ENCODE measurements around the gene SPART. TPM values are rescaled to one million over a fixed set of nuclear protein-coding genes. Genes with fewer than 3 reads are reported as not detected.

Gene SPART
- total and polyA plus RNA-seq, 2 of the 8 experiments (the other 6 are each of a cell fraction or from before 2014, with no cell fraction given), result 27.2 to 74.1 TPM

GRCh38 chr13:36345438-36346221 lies 564 bp downstream of the SPART start (continued):
- TF ChIP-seq RAD21 (IDR thresholded peaks at IDR 0.05 in 1 of 2, conservative IDR thresholded peaks at IDR 0.05 in 1 of 2; ENCODE audit: low read depth in 2 of 2, low read length in 2 of 2) (no peak), CTBP2 (IDR thresholded peaks at IDR 0.05; ENCODE audit: borderline replicate concordance, insufficient read depth, insufficient read length, low read length) (no peak), KDM4A (IDR thresholded peaks at IDR 0.05; ENCODE audit: low read depth, low read length, severe bottlenecking) (no peak), EGR1 (IDR thresholded peaks at IDR 0.05; ENCODE audit: borderline replicate concordance, low read depth, low read length) (no peak), CTCF (IDR thresholded peaks at IDR 0.05; ENCODE audit: control extremely low read depth in 1 of 3, insufficient read depth in 1 of 3, low read depth in 1 of 3, low read length in 3 of 3) (no peak), SP1 (IDR thresholded peaks at IDR 0.05; ENCODE audit: low read depth, low read length) (no peak), TBP (IDR thresholded peaks at IDR 0.05; ENCODE audit: low read depth, low read length) (peak; percentile 65), ATF2 (IDR thresholded peaks at IDR 0.05; ENCODE audit: low read length) (no peak), BCL11A (IDR thresholded peaks at IDR 0.05; ENCODE audit: low read depth in 2 of 2, low read length in 2 of 2) (no peak), GABPA (IDR thresholded peaks at IDR 0.05; ENCODE audit: borderline replicate concordance, insufficient read depth, low read length) (no peak), BACH1 (IDR thresholded peaks at IDR 0.05; ENCODE audit: low read length) (peak; percentile 90), HDAC6 (IDR thresholded peaks at IDR 0.05; ENCODE audit: low read depth, low read length) (no peak), POLR2A (IDR thresholded peaks at IDR 0.05; ENCODE audit: control extremely low read depth in 1 of 2, low read depth in 2 of 2, low read length in 2 of 2) (peak in 1 of 2 experiments; percentile 85; a peak in 2 of 3 replicates), EP300 (IDR thresholded peaks at IDR 0.05; ENCODE audit: borderline replicate concordance in 1 of 2, low read depth in 2 of 2, low read length in 2 of 2) (no peak), SP4 (IDR thresholded peaks at IDR 0.05; ENCODE audit: low read length) (no peak), CREB1 (IDR thresholded peaks at IDR 0.05) (peak; percentile 89), TAF7 (optimal IDR thresholded peaks at IDR 0.05; ENCODE audit: borderline replicate concordance, low read depth, low read length) (no peak), RNF2 (IDR thresholded peaks at IDR 0.05; ENCODE audit: borderline replicate concordance, low read depth, low read length, missing control alignments, poor library complexity, severe bottlenecking) (no peak), MAFK (IDR thresholded peaks at IDR 0.05; ENCODE audit: low read depth, low read length) (peak; percentile 77)

Measured in H1 (cell line).